ENCODE measurements around the gene SLAIN1. TPM values are rescaled to one million over a fixed set of nuclear protein-coding genes. Genes with fewer than 3 reads are reported as not detected.

SLAIN1 gene
- total RNA-seq, 2 donors from 2014 or later = 14.8 to 20.0 TPM

- no peak overlapping the region for H3K27ac ChIP-seq
- H3K4me1 ChIP-seq = no peaks in the 10 kb centered on the region
- no peaks in the 10 kb centered on the region for H3K27me3 ChIP-seq
- no peaks in the 10 kb centered on the region for H3K9me3 ChIP-seq
- DNase-seq (no peak), ATAC-seq (no peak)
- whole genome bisulfite sequencing, 2 donors = 54 to 70% methylated on average over 5 of the region's 5 CpGs
- H3K4me3 ChIP-seq = no peak overlapping the region
- intact Hi-C loops (cut with DNase I) = no loop called here
- TF ChIP-seq CTCF (IDR thresholded peaks at IDR 0.05) (no peak), POLR2A (IDR thresholded peaks at IDR 0.05) (no peak)
- H3K36me3 ChIP-seq (replicated peaks in 1 of 2; ENCODE audit: insufficient read depth in 1 of 2, low read depth in 2 of 2) = peaks cover 0 to 3% of the 10 kb centered on the region in 2 donors
Measured at GRCh38 chr13:77767413-77767812, 69.9 kb downstream of the SLAIN1 start.

- H3K27me3 ChIP-seq = no peaks in the 10 kb centered on the region
- no peak for DNase-seq
- no peak overlapping the region for H3K4me3 ChIP-seq
- no peaks in the 10 kb centered on the region for H3K4me1 ChIP-seq
- ATAC-seq = no peak
- WGBS, 2 donors = 57 to 75% methylated on average over 1 of the region's 1 CpG
- no peaks in the 10 kb centered on the region for H3K36me3 ChIP-seq (replicated peaks in 1 of 2; ENCODE audit: insufficient read depth in 1 of 2, low read depth in 2 of 2)
- no peaks in the 10 kb centered on the region for H3K9me3 ChIP-seq
- TF ChIP-seq CTCF (IDR thresholded peaks at IDR 0.05) (no peak), POLR2A (IDR thresholded peaks at IDR 0.05) (no peak)
- intact Hi-C loops (cut with DNase I) = no loop called here
- no peak overlapping the region for H3K27ac ChIP-seq
Measured at GRCh38 chr13:77774181-77774580, 76.7 kb downstream of the SLAIN1 start.

GRCh38 chr13:77776704-77777103 is 79.2 kb downstream of the SLAIN1 start:
- H3K4me1 ChIP-seq = peaks cover 6% of the 10 kb centered on the region
- DNase-seq (no peak), ATAC-seq (no peak)
- H3K36me3 ChIP-seq (replicated peaks in 1 of 2; ENCODE audit: insufficient read depth in 1 of 2, low read depth in 2 of 2) = no peaks in the 10 kb centered on the region
- no peaks in the 10 kb centered on the region for H3K27me3 ChIP-seq
- WGBS, 2 donors = 32 to 49% methylated on average over 4 of the region's 4 CpGs
- TF ChIP-seq POLR2A (IDR thresholded peaks at IDR 0.05) = no peak
- intact Hi-C loops (cut with DNase I) = no loop called here
- no peaks in the 10 kb centered on the region for H3K9me3 ChIP-seq
- H3K27ac ChIP-seq = no peak overlapping the region
- H3K4me3 ChIP-seq = no peak overlapping the region

DNA sequence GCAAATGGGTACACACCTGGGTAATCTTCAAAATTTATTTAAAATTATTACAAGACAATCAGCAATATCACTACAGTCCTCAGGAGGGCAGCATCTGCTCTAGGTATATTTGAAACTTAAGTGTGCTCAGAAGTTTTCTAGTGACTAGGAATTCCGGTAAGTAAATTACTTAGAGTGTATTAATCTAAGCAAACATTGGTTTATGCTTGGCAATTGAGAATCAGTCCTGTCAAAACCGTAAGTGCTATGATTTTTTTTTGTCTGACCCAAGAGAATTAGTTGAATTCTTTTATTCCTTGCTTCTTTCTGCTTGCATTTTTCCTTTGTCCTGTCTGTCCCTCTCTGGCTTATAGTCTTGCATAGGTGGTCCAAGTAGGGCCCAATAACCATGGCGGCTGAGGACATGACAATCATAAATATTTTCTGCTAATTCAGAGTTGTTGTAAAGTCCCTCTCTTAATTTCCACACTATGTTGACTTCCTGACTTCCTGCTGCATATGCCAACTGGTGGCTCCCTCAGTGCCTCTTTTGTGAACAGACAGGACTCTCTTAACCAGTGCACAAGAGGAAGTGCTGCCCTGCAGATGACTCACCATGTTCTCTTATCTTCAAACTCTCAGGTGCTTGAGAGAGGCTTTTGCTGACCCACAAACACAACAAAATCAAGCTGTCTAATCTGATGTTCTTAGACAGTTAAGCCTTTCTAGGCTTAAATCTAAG is 82.2 kb downstream of the SLAIN1 start:
- Histone ChIP-seq H3K36me3 (replicated peaks in 1 of 2; ENCODE audit: insufficient read depth in 1 of 2, low read depth in 2 of 2) (no peaks in the 10 kb centered on the region), H3K4me3 (no peak overlapping the region), H3K4me1 (peaks cover 6% of the 10 kb centered on the region), H3K27ac (peak overlapping the region in 1 of 4 donors; percentile 41), H3K9me3 (no peaks in the 10 kb centered on the region), H3K27me3 (no peaks in the 10 kb centered on the region)
- ATAC-seq (peak; percentile 79), DNase-seq (peak; percentile 26 to 69 (median 36))
- intact Hi-C loops (cut with DNase I) = no loop called here
- TF ChIP-seq POLR2A (IDR thresholded peaks at IDR 0.05) = no peak
- peak in 6 of 7 experiments; percentile 54 to 66 (median 58) for TF ChIP-seq CTCF (IDR thresholded peaks at IDR 0.05)
- 12 to 15% methylated on average over 3 of the region's 3 CpGs for WGBS, 2 donors

- no peaks in the 10 kb centered on the region for H3K27me3 ChIP-seq
- peaks cover 6% of the 10 kb centered on the region for H3K4me1 ChIP-seq
- ATAC-seq (no peak), DNase-seq (no peak)
- TF ChIP-seq CTCF (IDR thresholded peaks at IDR 0.05) = no peak
- no peak for TF ChIP-seq POLR2A (IDR thresholded peaks at IDR 0.05)
- no peak overlapping the region for H3K27ac ChIP-seq
- no peak overlapping the region for H3K4me3 ChIP-seq
- no peaks in the 10 kb centered on the region for H3K9me3 ChIP-seq
- no peaks in the 10 kb centered on the region for H3K36me3 ChIP-seq (replicated peaks in 1 of 2; ENCODE audit: insufficient read depth in 1 of 2, low read depth in 2 of 2)
- intact Hi-C loops (cut with DNase I) = no loop called here
Measured at GRCh38 chr13:77781808-77782207, 84.3 kb downstream of the SLAIN1 start.

All from body of pancreas (tissue), 4 donors.